Measurements from ENCODE around the gene SMURF1.

The SMURF1 gene

DNA sequence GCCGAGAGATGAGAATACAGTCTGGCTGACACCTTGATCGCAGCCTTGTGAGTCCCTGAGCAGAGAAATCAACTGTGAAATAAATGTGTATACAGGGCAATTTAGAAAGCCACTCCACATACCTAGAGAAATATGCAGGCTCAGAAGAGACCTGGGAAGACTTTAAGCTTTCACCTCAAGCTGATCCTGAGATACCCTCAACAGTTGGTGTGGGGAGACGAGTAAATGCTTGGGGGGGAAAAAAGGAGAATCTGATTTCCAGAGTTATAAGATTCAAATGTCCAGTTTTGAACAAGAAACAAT lies 123.5 kb downstream of the SMURF1 start:
- Histone ChIP-seq H3K27me3 (replicated peaks; ENCODE audit: control insufficient read depth, insufficient read depth, low read length) (no peaks in the 10 kb centered on the region), H3K9ac (ENCODE audit: low read length) (no peak overlapping the region), H3K4me3 (ENCODE audit: low read length) (no peak overlapping the region), H3K4me1 (ENCODE audit: control insufficient read depth, insufficient read depth, low read length) (peaks cover 26% of the 10 kb centered on the region), H3K36me3 (ENCODE audit: control insufficient read depth, insufficient read depth, low read length, severe bottlenecking) (peaks cover 28% of the 10 kb centered on the region), H3K9me3 (ENCODE audit: control insufficient read depth, low read length) (no peaks in the 10 kb centered on the region)
- DNase-seq (ENCODE audit: low read depth): no peak

DNA sequence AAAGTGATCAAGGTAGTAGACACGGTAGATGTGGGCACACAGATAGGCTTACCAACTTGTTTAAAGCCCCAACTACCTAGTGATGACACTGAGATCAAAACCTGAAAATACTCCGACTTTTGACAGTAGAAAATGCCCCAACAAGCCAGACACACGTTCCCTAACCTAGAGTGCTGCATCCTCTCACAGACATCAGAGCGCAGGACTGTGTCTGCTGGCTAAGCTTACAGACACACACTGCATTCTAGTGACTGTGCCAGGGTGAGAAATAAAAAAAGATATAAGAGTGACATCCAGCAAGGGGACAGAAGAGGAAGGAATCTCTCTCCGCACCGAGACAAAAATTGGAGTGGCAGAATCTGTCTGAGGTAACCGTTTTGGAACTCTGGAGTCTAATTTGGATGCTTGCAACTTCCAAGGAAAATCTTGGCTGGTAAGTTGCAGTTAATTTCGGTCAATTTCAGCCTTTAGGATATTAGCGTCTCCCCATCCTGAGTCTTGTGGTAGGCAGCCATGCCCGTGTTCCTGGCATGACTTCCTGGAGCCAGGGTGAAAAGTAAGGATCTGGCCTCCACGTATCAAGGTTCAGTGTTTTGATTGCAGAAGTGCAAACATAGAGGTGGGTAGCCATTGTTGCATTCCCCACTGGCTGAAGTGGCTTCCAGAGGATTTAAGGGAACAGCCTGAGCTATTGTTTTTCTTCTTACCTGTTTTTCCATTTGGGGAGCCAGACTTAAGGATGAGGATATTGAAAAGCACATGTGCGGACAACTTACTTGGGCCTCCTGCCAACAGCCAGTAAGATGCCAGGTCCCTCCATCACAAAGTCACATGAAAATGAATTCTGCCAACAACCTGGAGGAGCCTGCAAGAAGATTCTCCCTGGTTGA lies 124.1 kb downstream of the SMURF1 start:
- no peaks in the 10 kb centered on the region for H3K27me3 ChIP-seq (replicated peaks; ENCODE audit: control insufficient read depth, insufficient read depth, low read length)
- no peak overlapping the region for H3K9ac ChIP-seq (ENCODE audit: low read length)
- H3K4me3 ChIP-seq (ENCODE audit: low read length): no peak overlapping the region
- H3K36me3 ChIP-seq (ENCODE audit: control insufficient read depth, insufficient read depth, low read length, severe bottlenecking): peaks cover 34% of the 10 kb centered on the region
- H3K4me1 ChIP-seq (ENCODE audit: control insufficient read depth, insufficient read depth, low read length): peaks cover 23% of the 10 kb centered on the region
- DNase-seq (ENCODE audit: low read depth): no peak
- no peaks in the 10 kb centered on the region for H3K9me3 ChIP-seq (ENCODE audit: control insufficient read depth, low read length)

DNA sequence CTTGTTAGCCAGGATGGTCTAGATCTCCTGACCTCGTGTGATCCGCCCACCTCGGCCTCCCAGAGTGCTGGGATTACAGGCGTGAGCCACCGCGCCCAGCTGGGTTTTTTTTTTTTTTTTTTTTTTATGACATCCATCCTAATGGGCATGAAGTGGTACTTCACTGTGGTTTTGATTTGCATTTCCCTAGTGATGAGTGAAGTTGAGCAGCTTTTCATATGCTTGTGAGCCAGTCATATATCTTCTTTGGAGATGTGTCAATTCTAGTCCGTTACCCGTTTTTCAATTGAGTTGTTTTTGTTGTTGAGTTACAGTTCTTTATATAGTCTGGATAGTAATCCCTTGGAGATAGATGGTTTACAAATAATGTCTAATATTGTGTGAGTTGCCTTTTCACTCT lies 127.7 kb downstream of the SMURF1 start:
- Histone ChIP-seq H3K36me3 (ENCODE audit: control insufficient read depth, insufficient read depth, low read length, severe bottlenecking) (peaks cover 70% of the 10 kb centered on the region), H3K4me3 (ENCODE audit: low read length) (no peak overlapping the region), H3K27me3 (replicated peaks; ENCODE audit: control insufficient read depth, insufficient read depth, low read length) (no peaks in the 10 kb centered on the region), H3K9me3 (ENCODE audit: control insufficient read depth, low read length) (no peaks in the 10 kb centered on the region), H3K9ac (ENCODE audit: low read length) (no peak overlapping the region), H3K4me1 (ENCODE audit: control insufficient read depth, insufficient read depth, low read length) (no peaks in the 10 kb centered on the region)
- no peak for DNase-seq (ENCODE audit: low read depth)

DNA sequence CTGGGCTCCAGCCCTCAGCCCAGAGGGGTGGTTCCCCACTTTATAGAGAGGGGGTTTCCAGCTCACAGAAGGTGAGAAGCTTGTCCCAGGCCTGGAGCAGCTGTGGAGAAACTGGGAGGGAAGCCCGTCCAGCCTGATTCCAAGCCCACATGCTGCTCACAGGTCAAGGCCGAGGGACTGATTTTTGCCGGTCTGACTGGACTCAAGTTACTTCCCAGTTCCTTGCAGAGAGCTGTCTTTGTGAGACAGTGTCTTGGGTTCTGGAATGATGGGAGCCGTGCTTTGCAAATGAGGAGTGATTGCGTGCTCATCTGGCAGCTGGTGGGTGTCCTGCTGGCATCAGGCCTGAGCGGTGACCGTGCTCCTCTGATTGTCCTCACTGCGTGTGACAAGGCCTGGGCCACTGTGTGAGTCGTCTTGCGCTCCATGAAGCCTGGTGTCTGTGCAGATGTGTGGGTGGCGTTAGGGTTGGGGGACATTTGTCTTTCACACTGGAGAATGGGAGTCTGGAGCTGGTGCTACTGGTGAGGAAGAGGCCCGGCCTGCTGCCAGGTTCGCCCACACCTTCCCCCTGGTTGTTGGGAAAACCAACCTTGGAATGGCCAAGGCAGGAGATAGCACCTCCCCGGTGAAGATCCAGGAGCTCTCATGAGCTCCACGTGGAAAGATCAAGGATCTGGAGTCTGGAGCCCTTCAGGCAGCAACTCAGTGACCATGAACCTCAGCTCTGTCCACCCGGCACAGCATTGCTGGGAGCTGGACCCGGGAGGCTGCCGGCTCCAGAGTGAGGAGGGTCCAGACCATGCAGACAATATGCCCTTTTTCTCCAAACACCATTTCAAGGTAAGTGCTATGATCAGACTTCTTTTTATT lies 129.6 kb downstream of the SMURF1 start:
- Histone ChIP-seq H3K4me1 (ENCODE audit: control insufficient read depth, insufficient read depth, low read length) (peaks cover 2% of the 10 kb centered on the region), H3K9me3 (ENCODE audit: control insufficient read depth, low read length) (no peaks in the 10 kb centered on the region), H3K4me3 (ENCODE audit: low read length) (no peak overlapping the region), H3K36me3 (ENCODE audit: control insufficient read depth, insufficient read depth, low read length, severe bottlenecking) (peaks cover 69% of the 10 kb centered on the region), H3K27me3 (replicated peaks; ENCODE audit: control insufficient read depth, insufficient read depth, low read length) (no peaks in the 10 kb centered on the region), H3K9ac (ENCODE audit: low read length) (no peak overlapping the region)
- no peak for DNase-seq (ENCODE audit: low read depth)

DNA sequence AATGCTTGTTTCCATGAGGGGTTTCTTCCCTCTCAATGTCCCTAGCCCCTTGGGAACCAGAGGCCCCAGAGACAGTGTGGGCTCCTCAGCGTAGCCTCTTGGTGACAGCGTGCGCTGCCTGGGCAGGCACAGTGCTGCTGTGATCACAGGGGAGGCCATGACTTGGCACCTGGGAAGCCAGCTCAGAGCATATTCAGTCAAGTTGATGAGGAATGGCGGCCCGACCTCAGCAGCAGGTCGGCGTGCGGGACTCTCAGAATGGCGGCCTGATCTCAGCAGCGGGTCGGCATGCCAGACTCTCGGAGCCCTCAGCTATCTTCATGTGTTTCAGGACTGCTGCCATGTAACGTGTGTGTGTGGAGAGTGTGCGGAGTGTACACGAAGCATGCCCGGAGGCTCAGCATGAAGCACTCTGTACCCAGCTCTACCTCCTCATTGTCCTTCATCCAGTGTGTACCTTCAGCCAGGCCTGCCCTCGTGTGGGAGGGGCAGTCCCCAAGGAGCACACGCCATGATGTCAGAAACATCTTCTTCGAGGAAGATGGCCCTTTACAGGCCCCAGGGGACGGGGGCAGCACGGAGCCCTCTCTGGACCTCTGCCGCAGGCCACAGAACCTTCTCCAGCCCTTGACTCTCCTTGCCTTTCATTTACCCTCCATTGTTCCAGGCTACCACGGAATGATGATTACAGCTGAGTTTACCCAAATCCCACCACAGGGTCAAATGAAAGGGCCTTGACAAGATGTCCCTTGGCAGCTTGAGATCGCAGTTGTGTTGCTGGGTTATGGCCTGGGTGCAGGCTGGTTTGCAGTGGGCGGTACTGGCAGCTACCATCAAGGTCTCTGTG lies 130.4 kb downstream of the SMURF1 start:
- H3K27me3 ChIP-seq (replicated peaks; ENCODE audit: control insufficient read depth, insufficient read depth, low read length): no peaks in the 10 kb centered on the region
- no peak overlapping the region for H3K4me3 ChIP-seq (ENCODE audit: low read length)
- H3K9me3 ChIP-seq (ENCODE audit: control insufficient read depth, low read length): no peaks in the 10 kb centered on the region
- DNase-seq (ENCODE audit: low read depth): no peak
- peaks cover 8% of the 10 kb centered on the region for H3K4me1 ChIP-seq (ENCODE audit: control insufficient read depth, insufficient read depth, low read length)
- no peak overlapping the region for H3K9ac ChIP-seq (ENCODE audit: low read length)
- H3K36me3 ChIP-seq (ENCODE audit: control insufficient read depth, insufficient read depth, low read length, severe bottlenecking): peaks cover 75% of the 10 kb centered on the region

DNA sequence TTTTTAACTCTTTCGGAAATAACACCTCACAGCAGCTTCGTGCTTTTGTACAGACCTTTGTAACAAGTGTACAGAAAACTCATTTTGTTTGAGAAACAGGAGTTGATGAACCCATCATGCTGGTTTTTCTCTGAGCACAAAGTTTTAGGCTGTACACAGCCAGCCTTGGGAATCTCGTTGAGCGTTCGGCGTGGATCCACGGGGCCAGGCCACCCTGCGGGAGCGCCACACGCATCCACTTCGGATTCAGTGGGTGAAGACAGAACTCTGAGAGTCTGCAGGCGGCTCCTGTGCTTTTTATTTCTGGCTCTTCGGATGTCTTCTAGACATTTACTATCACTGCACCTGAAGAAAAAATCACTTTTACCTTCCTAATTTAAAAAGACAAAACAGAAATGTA lies 131.2 kb downstream of the SMURF1 start:
- Histone ChIP-seq H3K9ac (ENCODE audit: low read length) (no peak overlapping the region), H3K27me3 (replicated peaks; ENCODE audit: control insufficient read depth, insufficient read depth, low read length) (no peaks in the 10 kb centered on the region), H3K4me3 (ENCODE audit: low read length) (no peak overlapping the region), H3K4me1 (ENCODE audit: control insufficient read depth, insufficient read depth, low read length) (peaks cover 8% of the 10 kb centered on the region), H3K36me3 (ENCODE audit: control insufficient read depth, insufficient read depth, low read length, severe bottlenecking) (peaks cover 79% of the 10 kb centered on the region), H3K9me3 (ENCODE audit: control insufficient read depth, low read length) (no peaks in the 10 kb centered on the region)
- DNase-seq (ENCODE audit: low read depth): no peak

DNA sequence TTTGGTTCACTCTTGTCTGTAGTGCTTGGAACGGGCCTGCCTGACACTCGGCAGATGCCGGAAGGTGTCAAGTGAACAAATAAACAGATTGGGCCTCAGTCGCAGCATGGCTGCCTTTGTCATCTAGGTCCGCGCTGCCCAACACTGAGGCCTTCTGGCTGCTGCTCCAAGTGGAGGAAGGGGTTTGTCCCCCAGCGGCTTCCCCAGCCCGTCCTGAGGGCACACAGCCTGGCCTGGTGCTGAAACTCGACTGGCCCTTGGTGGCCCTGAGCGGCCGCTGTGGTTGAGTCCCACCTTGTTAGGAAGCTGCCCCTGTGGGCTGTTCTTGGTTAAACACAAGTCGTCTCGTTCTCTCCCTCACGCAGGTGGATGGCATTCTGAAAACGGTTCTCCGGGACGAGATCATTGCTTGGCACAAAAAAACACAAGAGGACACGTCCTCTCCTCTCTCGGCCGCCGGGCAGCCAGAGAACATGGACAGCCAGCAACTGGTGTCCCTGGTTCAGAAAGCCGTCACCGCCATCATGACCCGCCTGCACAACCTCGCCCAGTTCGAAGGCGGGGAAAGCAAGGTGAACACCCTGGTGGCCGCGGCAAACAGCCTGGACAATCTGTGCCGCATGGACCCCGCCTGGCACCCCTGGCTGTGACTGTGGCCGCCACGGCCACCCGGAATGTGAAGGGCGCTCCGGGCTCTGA lies 132.1 kb downstream of the SMURF1 start:
- Histone ChIP-seq H3K4me3 (ENCODE audit: low read length) (no peak overlapping the region), H3K36me3 (ENCODE audit: control insufficient read depth, insufficient read depth, low read length, severe bottlenecking) (peaks cover 80% of the 10 kb centered on the region), H3K9ac (ENCODE audit: low read length) (no peak overlapping the region), H3K9me3 (ENCODE audit: control insufficient read depth, low read length) (no peaks in the 10 kb centered on the region), H3K27me3 (replicated peaks; ENCODE audit: control insufficient read depth, insufficient read depth, low read length) (no peaks in the 10 kb centered on the region), H3K4me1 (ENCODE audit: control insufficient read depth, insufficient read depth, low read length) (peaks cover 8% of the 10 kb centered on the region)
- DNase-seq (ENCODE audit: low read depth): no peak

DNA sequence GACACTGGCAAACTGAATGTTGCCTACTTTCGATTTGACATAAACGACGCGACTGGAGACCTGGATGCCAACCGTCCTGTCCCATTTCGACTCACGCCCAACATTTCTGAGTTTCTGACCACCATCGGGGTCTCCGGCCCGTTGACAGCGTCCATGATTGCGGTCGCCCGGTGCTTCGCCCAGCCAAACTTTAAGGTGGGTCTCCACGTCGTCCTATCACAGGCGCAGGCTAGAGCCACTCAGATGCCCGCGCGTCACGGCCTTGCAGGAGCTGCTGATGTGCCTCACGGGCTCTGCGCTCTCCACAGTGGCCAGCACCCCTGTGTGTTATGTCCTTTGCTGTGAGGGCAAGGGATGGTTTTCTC lies 132.6 kb downstream of the SMURF1 start:
- H3K4me1 ChIP-seq (ENCODE audit: control insufficient read depth, insufficient read depth, low read length): peaks cover 8% of the 10 kb centered on the region
- no peak overlapping the region for H3K9ac ChIP-seq (ENCODE audit: low read length)
- H3K9me3 ChIP-seq (ENCODE audit: control insufficient read depth, low read length): no peaks in the 10 kb centered on the region
- H3K36me3 ChIP-seq (ENCODE audit: control insufficient read depth, insufficient read depth, low read length, severe bottlenecking): peaks cover 80% of the 10 kb centered on the region
- H3K4me3 ChIP-seq (ENCODE audit: low read length): no peak overlapping the region
- no peak for DNase-seq (ENCODE audit: low read depth)
- no peaks in the 10 kb centered on the region for H3K27me3 ChIP-seq (replicated peaks; ENCODE audit: control insufficient read depth, insufficient read depth, low read length)

DNA sequence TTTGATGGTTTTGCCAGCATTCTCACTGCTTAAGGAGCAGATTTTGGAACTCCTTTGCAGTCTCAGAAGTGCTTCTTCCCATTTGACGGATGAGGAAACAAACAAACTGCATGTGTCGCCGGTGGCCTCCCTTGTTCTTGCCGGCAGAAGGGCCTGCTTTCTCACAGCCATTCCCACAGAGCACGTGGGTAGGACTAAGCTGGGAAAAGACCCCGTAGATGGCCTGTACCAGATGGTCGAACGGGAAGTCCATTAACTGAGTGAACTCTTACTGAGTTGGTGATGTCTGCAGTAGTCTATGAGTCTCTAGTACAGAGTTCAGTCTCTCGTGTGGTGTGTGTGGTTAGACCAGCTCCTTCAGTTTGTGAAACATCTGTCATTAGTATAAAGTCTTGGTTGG lies 133.6 kb downstream of the SMURF1 start:
- Histone ChIP-seq H3K9ac (ENCODE audit: low read length) (no peak overlapping the region), H3K36me3 (ENCODE audit: control insufficient read depth, insufficient read depth, low read length, severe bottlenecking) (peaks cover 85% of the 10 kb centered on the region), H3K4me3 (ENCODE audit: low read length) (no peak overlapping the region), H3K9me3 (ENCODE audit: control insufficient read depth, low read length) (no peaks in the 10 kb centered on the region), H3K27me3 (replicated peaks; ENCODE audit: control insufficient read depth, insufficient read depth, low read length) (no peaks in the 10 kb centered on the region), H3K4me1 (ENCODE audit: control insufficient read depth, insufficient read depth, low read length) (peaks cover 8% of the 10 kb centered on the region)
- DNase-seq (ENCODE audit: low read depth): no peak

DNA sequence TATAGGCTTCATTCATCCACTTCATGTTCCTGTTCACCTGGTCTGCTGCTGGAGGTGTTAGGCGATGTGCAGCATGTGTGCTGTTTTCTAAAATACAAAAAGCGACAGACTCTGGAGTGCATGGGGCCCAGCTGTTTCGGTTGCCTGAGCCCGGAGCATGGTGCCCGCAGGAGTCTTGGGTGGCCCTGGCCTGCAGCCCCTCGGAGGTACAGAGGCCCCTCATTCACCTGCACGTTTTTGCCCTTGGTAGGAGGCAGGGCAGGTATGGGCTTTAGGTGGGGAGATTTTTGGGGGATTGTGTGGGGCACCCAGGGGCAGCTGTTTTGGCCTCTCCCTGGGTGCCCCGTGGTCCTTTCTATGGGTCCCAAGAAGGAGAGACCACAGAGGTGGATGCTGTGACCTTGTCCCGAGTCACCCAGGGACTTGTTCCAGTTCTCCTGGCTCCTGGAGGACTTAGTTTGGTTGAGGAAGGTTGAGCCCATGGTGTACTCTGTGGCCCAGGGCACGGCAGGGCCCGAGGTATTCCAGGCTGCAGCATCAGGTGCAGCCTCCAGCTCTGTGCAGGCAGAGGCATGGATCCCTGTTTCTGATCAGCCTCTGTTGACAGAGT lies 134.9 kb downstream of the SMURF1 start:
- DNase-seq (ENCODE audit: low read depth): no peak
- H3K36me3 ChIP-seq (ENCODE audit: control insufficient read depth, insufficient read depth, low read length, severe bottlenecking): peaks cover 85% of the 10 kb centered on the region
- peaks cover 8% of the 10 kb centered on the region for H3K4me1 ChIP-seq (ENCODE audit: control insufficient read depth, insufficient read depth, low read length)
- no peak overlapping the region for H3K9ac ChIP-seq (ENCODE audit: low read length)
- H3K27me3 ChIP-seq (replicated peaks; ENCODE audit: control insufficient read depth, insufficient read depth, low read length): no peaks in the 10 kb centered on the region
- H3K4me3 ChIP-seq (ENCODE audit: low read length): no peak overlapping the region
- no peaks in the 10 kb centered on the region for H3K9me3 ChIP-seq (ENCODE audit: control insufficient read depth, low read length)

Measured in adipocyte (in vitro differentiated cells).